Activated T-cell treated with anti-CD3 and anti-CD28 coated beads for 48 hours (primary cell): ENCODE data around the gene ARHGEF10L.

Experiments used
- DNase-seq: peaks from one replicate; pipeline ENCODE4 v3.0.0-alpha.2; 2020; ENCODE audit warnings: low read depth

ARHGEF10L gene

DNA sequence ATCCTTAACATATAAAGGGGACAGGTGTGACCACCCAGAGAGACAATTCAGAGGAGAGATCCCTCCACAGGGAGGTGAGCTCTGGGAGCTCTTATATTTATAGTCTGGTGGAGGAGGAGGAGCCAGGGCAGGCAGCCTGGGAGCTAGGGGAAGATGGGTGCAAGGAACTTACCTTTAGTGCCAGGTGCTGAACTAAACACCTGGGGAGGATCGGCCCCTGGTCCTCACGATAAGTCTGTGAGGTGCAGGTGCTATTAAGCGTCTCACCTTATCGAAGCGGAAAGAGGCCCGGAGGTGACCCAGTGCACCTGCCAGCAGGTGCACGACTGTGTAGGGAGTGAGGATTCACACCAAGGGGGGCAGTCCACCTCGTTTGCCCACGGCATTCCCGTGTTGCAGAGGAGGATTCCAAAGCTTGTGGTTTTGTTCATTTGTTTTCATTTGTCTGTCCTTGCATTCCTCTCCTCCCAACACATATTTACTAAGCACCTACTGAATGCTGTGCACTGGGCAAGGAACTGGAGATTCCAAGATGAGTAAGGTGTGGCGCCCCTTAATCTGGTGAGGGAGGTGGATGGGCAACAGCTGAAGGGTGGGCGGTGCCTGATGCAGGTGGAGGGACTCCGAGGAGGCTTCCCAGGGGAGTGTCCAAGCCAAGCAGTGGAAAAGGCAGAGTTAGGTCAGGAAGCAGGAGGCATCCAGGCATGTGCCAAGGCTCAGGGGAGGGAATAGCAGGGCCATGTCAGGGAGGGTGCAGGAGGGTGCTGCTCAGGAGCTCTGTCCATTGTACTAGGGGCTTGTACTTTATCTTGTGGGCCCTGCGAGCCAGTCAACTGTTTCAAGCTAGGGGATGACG, 11.5 kb downstream of the ARHGEF10L start:
- no peak for DNase-seq

DNA sequence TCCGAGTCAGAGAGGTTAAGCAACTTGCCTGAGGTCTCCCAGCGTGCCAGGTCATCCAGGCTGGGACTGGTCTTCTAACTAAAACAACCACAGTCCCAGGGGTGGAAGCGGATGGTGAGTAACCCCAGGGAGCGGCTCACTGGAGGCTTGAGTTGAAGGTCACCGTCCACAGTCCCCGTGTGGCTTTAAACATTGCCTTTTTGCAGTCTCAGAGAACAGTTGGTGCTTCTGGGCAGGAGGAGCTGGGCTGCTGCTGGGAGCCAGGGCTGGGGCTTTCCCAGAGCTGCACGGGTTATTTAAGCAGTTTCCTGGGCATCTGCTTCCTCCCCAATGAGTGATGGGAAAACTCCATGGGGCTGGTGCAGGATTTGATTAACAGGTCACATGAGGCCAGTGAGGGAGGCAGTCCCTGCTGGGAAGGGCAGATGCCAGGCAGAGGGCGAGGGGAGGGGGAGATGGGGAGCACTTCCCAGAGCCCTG, 12.3 kb downstream of the ARHGEF10L start:
- DNase-seq, result no peak

DNA sequence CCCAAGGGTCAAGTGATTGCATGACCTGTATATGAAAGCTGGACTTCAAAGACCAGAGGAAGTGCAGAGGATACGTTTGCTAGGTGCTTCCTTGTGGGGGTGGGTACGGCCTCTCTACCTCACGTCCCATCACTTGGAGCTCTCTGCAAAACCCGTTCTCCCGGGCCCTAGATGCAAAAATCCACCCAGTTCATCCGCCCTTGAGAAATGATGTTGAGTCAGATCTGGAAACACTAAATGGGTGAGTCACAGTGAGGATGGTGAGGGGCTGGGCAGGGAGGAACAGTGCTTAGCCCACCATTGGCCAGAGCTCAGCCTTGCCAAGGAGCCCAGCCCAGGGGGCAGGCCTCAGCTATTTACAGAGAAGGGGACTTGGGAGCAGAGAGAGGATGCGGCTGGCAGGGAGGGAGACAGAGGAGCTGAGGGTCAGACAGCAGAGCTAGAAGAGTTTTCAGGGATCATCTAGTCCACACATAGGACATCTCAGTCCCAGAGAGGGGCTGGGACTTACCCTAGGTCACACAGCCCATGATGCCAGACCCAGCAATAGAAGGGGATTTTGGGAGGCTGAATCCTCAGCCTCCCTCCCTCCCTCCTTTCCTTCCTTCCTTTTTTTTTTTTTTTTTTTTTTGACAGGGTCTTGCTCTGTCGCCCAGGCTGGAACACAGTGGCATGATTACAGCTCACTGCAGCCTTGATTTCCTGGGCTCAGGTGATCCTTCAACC, 14.6 kb downstream of the ARHGEF10L start:
- DNase-seq, result no peak

- no peak for DNase-seq
Observed at GRCh38 chr1:17554954-17555353, 15.5 kb downstream of the ARHGEF10L start.

DNA sequence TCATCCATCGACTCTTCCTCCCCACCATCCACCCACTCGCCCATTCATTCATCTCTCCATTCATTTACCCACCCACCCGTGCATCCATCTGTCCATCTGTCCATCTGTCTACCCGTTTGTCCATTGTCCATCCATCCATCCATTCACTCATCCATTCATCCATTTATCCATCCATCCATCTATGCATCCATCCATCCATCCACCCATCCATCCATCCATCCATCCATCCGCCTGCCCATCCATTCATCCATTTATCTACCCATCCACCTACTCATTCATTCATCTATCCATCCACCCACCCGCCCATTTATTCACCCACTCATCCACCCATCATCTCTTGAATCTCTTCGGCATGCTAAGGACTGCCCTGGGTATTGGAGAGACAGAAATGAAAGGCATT, 18.5 kb downstream of the ARHGEF10L start:
- DNase-seq, result no peak

DNA sequence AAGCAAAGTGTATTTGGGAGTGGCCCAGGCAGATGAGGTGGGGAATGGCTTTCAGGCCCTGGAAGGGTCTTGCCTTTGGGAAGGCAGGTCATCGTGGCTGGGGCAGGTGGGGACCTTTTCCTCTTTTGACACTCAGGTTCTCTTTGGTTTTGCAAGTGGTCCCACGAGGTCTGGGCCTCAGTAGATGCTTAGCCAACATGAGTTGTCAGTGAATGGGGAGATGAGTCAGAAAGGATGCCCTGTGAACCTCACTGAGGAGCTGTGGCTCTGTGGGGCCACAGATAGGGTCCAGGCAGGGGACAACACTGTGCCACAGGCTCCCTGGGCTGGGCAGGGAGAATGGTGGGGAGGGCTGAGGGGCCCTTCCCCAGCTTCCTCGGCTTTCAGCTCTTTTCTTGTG, 19.0 kb downstream of the ARHGEF10L start:
- DNase-seq, result no peak

- DNase-seq, result no peak
Observed at GRCh38 chr1:17558954-17559614, 19.6 kb downstream of the ARHGEF10L start.

GRCh38 chr1:17559615-17560419, 20.3 kb downstream of the ARHGEF10L start:
- DNase-seq, result no peak

GRCh38 chr1:17561247-17561548, 21.7 kb downstream of the ARHGEF10L start:
- no peak for DNase-seq

DNA sequence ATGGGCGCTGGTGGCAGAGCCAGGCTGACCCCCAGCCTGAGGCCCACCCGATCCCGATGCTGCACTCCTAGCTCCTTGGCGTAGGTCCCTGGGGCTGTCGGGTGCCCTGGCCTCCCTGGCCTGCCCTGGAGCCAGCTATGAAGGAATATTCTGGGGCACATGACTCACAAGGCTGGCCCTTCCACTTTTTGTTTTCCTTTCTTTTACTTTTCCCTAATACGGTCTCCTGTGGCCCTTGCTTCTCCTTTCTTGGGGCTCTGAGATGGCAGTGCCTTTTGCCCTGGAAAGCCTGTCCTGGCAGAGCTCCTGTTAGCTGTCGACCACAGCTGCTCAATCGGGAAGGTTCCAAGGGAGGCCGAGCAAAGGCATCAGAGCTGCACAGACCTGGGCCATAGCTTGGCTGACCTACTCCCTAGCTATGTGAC, 22.1 kb downstream of the ARHGEF10L start:
- DNase-seq, result no peak

DNA sequence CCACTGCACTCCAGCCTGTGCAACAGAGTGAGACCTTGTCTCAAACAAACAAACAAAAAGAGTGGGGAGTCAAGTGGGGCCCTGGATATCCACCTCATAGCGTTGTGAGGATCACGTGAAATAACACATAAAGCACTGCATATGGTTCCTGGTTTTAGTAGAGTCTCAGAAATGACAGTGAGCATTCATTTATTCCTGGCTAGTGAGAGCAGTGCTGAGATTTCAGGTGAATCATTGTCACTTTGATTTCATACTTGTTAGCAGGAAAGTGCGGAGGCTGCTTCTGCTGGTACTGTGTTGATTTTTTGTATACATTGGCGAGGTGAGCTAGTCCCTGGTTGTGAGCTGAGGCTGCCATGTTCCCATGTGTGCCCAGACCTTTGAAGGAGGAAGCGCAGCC, 22.9 kb downstream of the ARHGEF10L start:
- no peak for DNase-seq

DNA sequence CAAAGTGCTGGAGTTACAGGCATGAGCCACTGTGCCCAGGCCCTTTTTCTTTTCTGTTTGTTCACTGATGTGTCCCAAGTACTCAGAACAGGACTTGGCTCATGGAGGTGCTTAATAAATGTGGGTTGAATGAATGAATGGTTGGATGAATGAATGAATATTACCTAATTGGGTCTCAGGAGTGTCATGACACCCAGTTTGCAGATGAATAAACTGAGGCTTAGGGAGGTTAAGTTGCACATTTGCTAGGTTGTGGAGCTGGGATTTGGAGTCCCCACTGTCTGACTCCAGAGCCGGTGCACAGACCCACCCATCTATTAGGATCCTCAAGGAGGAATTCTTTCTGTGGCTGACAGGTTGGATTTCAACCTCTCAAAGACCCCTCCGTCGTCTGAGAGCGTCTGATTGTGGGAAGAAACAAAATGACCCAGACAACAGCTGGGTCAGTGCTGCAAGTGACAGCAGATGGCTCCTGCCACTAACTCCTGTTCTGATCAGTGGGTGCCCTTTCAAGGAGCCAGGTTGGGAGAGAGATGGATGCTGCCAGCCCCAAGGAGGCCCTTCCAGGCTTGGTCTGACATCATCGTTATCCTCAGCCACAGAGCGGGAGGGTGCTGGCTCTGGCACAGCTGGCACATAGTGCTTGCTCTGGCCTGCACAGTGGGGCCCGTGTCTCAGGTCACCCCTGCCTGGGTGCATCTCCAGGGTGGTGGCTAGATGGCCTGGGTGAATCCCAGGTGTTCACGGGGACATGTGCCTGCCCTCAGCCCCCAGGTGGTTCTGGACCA, 24.2 kb downstream of the ARHGEF10L start:
- no peak for DNase-seq

GRCh38 chr1:17564458-17565393, 25.2 kb downstream of the ARHGEF10L start:
- no peak for DNase-seq

- no peak for DNase-seq
Observed at GRCh38 chr1:17565461-17566252, 26.2 kb downstream of the ARHGEF10L start.

- DNase-seq, result no peak
Observed at GRCh38 chr1:17566417-17566816, 26.9 kb downstream of the ARHGEF10L start.

DNA sequence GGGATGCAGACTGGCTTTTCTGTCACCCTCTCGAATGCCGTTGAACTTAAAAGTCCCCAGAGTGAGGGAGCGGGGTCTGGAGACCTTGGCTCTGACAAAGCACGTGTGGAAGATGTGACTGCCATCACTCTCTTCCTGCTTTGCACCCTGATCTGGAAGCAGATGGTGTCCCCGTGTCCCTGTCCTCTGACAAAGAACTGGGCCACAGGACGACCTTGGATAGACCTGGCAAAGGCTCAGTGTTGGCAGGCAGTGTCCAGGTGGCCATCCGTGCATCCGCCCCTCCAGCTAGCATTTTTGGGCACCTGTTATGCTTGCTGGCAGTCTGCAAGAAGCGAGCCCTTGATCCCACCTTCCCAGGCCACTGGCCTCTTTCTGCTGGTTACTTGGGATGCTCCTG, 27.4 kb downstream of the ARHGEF10L start:
- DNase-seq, result no peak

DNA sequence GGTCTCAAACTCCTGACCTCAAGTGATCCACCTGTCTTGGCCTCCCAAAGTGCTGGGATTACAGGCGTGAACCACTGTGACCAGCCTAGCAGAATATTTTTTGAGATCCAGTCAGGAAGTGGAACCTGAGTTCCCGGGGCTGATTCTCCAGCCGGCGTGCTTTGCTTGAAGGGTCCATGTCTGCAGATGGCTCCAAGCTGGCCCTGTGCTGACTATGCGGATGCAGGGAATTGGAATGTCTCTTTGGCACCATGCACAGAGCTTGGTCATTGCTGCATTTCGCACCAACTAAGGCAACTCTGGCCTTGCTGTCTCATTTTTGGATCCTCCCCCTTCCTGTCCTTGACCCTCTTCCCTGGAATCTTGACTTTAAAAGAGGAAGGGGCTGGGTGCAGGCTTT, 28.1 kb downstream of the ARHGEF10L start:
- no peak for DNase-seq

- DNase-seq, result no peak
Observed at GRCh38 chr1:17568014-17568900, 28.8 kb downstream of the ARHGEF10L start.
